H1 (cell line): Measurements from ENCODE around the gene RPRM. TPM values are rescaled to one million over a fixed set of nuclear protein-coding genes. Genes with fewer than 3 reads are reported as not detected.
A peak's percentile ranks its signal among the peaks of the same experiment; 100 is the strongest.

Experiments used
- CTCF ChIA-PET: fragments of 300-600 bp; sonication (Branson Sonifier 250); formaldehyde crosslinking; loops from one replicate; lab custom pipeline; 2021; ENCODE audit not compliant: partially characterized antibody; lab: Charles Lee
- POLR2A ChIA-PET: fragments of 300-600 bp; sonication (Branson Sonifier 250); formaldehyde crosslinking; loops from one replicate; lab custom pipeline; 2021; ENCODE audit warnings: inconsistent platforms; ENCODE audit not compliant: partially characterized antibody; lab: Charles Lee
- DNase-seq, 2 experiments: peaks; one replicate each; pipeline versions ENCODE4 v3.0.0 to v3.0.0-alpha.2; 2010 to 2022; ENCODE audit warnings: low spot score in 2 of 2, low read depth in 1 of 2, mixed read lengths in 1 of 2
- FAIRE-seq: peaks from 2 replicates; lab custom pipeline; 2011; peaks lifted over from hg19 to GRCh38; lab: Jason Lieb, UNC
- H2AFZ ChIP-seq: 2 replicates; pipeline ENCODE4 v1.8.1; 2012; ENCODE audit warnings: low read length, inconsistent platforms
- H2AK5ac ChIP-seq: 2 replicates; pipeline ENCODE4 v1.6.1; 2013; ENCODE audit warnings: low read depth, low read length
- H2BK120ac ChIP-seq: replicated peaks from 2 replicates; pipeline ENCODE3; 2013; ENCODE audit warnings: low read depth, low read length, inconsistent platforms
- H2BK12ac ChIP-seq: 2 replicates; pipeline ENCODE4 v1.6.1; 2013; ENCODE audit warnings: low read depth, low read length
- H2BK15ac ChIP-seq: 2 replicates; pipeline ENCODE4 v1.6.1; 2013; ENCODE audit warnings: low read length
- H2BK20ac ChIP-seq: 2 replicates; pipeline ENCODE4 v1.6.1; 2013; ENCODE audit warnings: low read length
- H2BK5ac ChIP-seq: 2 replicates; pipeline ENCODE4 v1.6.1; 2013; ENCODE audit warnings: low read depth, low read length
- H3K14ac ChIP-seq: 2 replicates; pipeline ENCODE4 v1.6.1; 2013; ENCODE audit warnings: inconsistent platforms; ENCODE audit not compliant: insufficient read length
- H3K18ac ChIP-seq: 2 replicates; pipeline ENCODE4 v1.6.1; 2013; ENCODE audit warnings: low read length; ENCODE audit errors: extremely low read depth
- H3K23ac ChIP-seq: 2 replicates; pipeline ENCODE4 v1.6.1; 2013; ENCODE audit warnings: inconsistent platforms; ENCODE audit not compliant: insufficient read length
- H3K23me2 ChIP-seq: 2 replicates; pipeline ENCODE4 v1.6.1; 2013; ENCODE audit warnings: low read depth, low read length
- H3K27ac ChIP-seq: 2 replicates; pipeline ENCODE4 v1.6.1; 2011; ENCODE audit warnings: low read depth, low read length, inconsistent platforms
- H3K27me3 ChIP-seq, 4 experiments: replicated peaks in 1 of 4; 1 replicate in 1 of 4; 2 replicates in 3 of 4; pipeline versions ENCODE4 v1.6.1 to v1.8.1; 2011 to 2013; ENCODE audit warnings: low read length in 3 of 4, mild to moderate bottlenecking in 3 of 4, inconsistent platforms in 2 of 4, mixed read lengths in 2 of 4, moderate library complexity in 1 of 4; ENCODE audit not compliant: control insufficient read depth in 3 of 4, insufficient read depth in 3 of 4; ENCODE audit errors: extremely low read depth in 1 of 4
- H3K36me3 ChIP-seq, 4 experiments: 2 replicates each; pipeline versions ENCODE4 v1.6.1 to v1.8.1; 2011 to 2013; ENCODE audit warnings: mild to moderate bottlenecking in 4 of 4, low read length in 3 of 4, moderate library complexity in 2 of 4, control low read depth in 1 of 4, inconsistent platforms in 1 of 4; ENCODE audit not compliant: insufficient read depth in 4 of 4, control insufficient read depth in 2 of 4
- H3K4ac ChIP-seq: replicated peaks from 2 replicates; pipeline ENCODE3; 2013; ENCODE audit warnings: low read length, low read depth, mixed read lengths, inconsistent platforms; ENCODE audit not compliant: insufficient read length
- H3K4me1 ChIP-seq, 4 experiments: replicated peaks in 1 of 4; 1 replicate in 1 of 4; 2 replicates in 3 of 4; pipeline versions ENCODE4 v1.6.1 to v1.8.1; 2011 to 2013; ENCODE audit warnings: low read length in 3 of 4, inconsistent platforms in 2 of 4, mixed read lengths in 1 of 4; ENCODE audit not compliant: insufficient read depth in 4 of 4, control insufficient read depth in 3 of 4
- H3K4me2 ChIP-seq, 2 experiments: 2 replicates each; pipeline versions ENCODE4 v1.6.1 to v1.8.1; 2011 to 2013; ENCODE audit warnings: low read depth in 2 of 2, low read length in 2 of 2, control low read depth in 1 of 2, inconsistent platforms in 1 of 2, mild to moderate bottlenecking in 1 of 2; ENCODE audit not compliant: insufficient read depth in 1 of 2
- H3K4me3 ChIP-seq, 4 experiments: fragments of 200-600, 300-600 bp in 1 of 4; sonication (generic), shearing (Covaris generic), sonication (Bioruptor Twin) in 1 of 4; 2 replicates each; pipeline versions ENCODE4 v1.5.1 to v1.8.1; 2011 to 2016; ENCODE audit warnings: low read length in 4 of 4, low read depth in 3 of 4, control low read depth in 2 of 4, inconsistent platforms in 2 of 4, mild to moderate bottlenecking in 2 of 4, mixed read lengths in 1 of 4, moderate library complexity in 1 of 4; ENCODE audit not compliant: insufficient read depth in 2 of 4; ENCODE audit errors: extremely low read depth in 1 of 4
- H3K56ac ChIP-seq: replicated peaks from 2 replicates; pipeline ENCODE3; 2013; ENCODE audit warnings: low read depth, mild to moderate bottlenecking, mixed read lengths, low read length, inconsistent platforms; ENCODE audit not compliant: insufficient read length
- H3K79me1 ChIP-seq: 2 replicates; pipeline ENCODE4 v1.6.1; 2013; ENCODE audit warnings: low read depth, low read length, control low read depth
- H3K79me2 ChIP-seq, 2 experiments: 2 replicates each; pipeline versions ENCODE4 v1.6.1 to v1.8.1; 2012 to 2013; ENCODE audit warnings: low read length in 2 of 2, mild to moderate bottlenecking in 2 of 2, inconsistent platforms in 1 of 2; ENCODE audit not compliant: insufficient read depth in 2 of 2, control insufficient read depth in 1 of 2
- H3K9ac ChIP-seq, 4 experiments: replicated peaks in 1 of 4; 1 replicate in 1 of 4; 2 replicates in 3 of 4; pipeline versions ENCODE4 v1.6.1 to v1.8.1; 2011 to 2013; ENCODE audit warnings: low read depth in 3 of 4, low read length in 3 of 4, control low read depth in 2 of 4, mild to moderate bottlenecking in 2 of 4, moderate library complexity in 2 of 4, inconsistent platforms in 1 of 4; ENCODE audit errors: extremely low read depth in 1 of 4
- H3K9me3 ChIP-seq, 2 experiments: 2 replicates each; pipeline versions ENCODE4 v1.6.1 to v1.8.1; 2012 to 2013; ENCODE audit warnings: mild to moderate bottlenecking in 2 of 2, moderate library complexity in 2 of 2, control low read depth in 1 of 2, inconsistent platforms in 1 of 2, low read depth in 1 of 2, low read length in 1 of 2, mixed read lengths in 1 of 2; ENCODE audit not compliant: insufficient read depth in 2 of 2
- H4K20me1 ChIP-seq, 2 experiments: replicated peaks in 1 of 2; 2 replicates each; pipeline versions ENCODE3 to v1.8.1; 2011 to 2013; ENCODE audit warnings: inconsistent platforms in 2 of 2, low read length in 2 of 2, mild to moderate bottlenecking in 1 of 2; ENCODE audit not compliant: insufficient read depth in 2 of 2, control insufficient read depth in 1 of 2
- H4K5ac ChIP-seq: 2 replicates; pipeline ENCODE4 v1.6.1; 2013; ENCODE audit warnings: low read length, low read depth, mixed read lengths, inconsistent platforms; ENCODE audit not compliant: insufficient read length
- H4K8ac ChIP-seq: 2 replicates; pipeline ENCODE4 v1.8.0; 2013; ENCODE audit warnings: mild to moderate bottlenecking, moderate library complexity, low read length, inconsistent platforms; ENCODE audit not compliant: insufficient read depth; ENCODE audit errors: extremely low read depth
- H4K91ac ChIP-seq: replicated peaks from 2 replicates; pipeline ENCODE3; 2013; ENCODE audit warnings: low read length, mixed read lengths, inconsistent platforms; ENCODE audit not compliant: insufficient read length
- BCL11A ChIP-seq, 2 experiments: IDR thresholded peaks; one replicate each; pipeline ENCODE4 v1.6.1; 2011; ENCODE audit warnings: low read depth in 2 of 2, low read length in 2 of 2, mild to moderate bottlenecking in 2 of 2
- BRCA1 ChIP-seq: IDR thresholded peaks from 2 replicates; pipeline ENCODE4 v1.6.1; 2012; ENCODE audit warnings: low read depth, low read length, improper control_type of control experiment
- CBX5 ChIP-seq: fragments of 300-800, 300-1000 bp; sonication (generic); IDR thresholded peaks from 2 replicates; pipeline ENCODE4 v1.7.1; 2016; ENCODE audit warnings: antibody characterized with exemption, low read length, low read depth
- CHD1 ChIP-seq: IDR thresholded peaks from 2 replicates; pipeline ENCODE4 v1.6.1; 2012; ENCODE audit warnings: low read depth, low read length, improper control_type of control experiment
- E2F6 ChIP-seq: IDR thresholded peaks from 2 replicates; pipeline ENCODE4 v1.6.1; 2012; ENCODE audit warnings: inconsistent platforms
- GTF2F1 ChIP-seq: IDR thresholded peaks from 2 replicates; pipeline ENCODE4 v1.6.1; 2012; ENCODE audit warnings: low read depth, low read length, improper control_type of control experiment, borderline replicate concordance
- JUN ChIP-seq: IDR thresholded peaks from 2 replicates; pipeline ENCODE4 v1.6.1; 2011; ENCODE audit warnings: low read depth, mild to moderate bottlenecking, improper control_type of control experiment, low read length
- NANOG ChIP-seq: IDR thresholded peaks from 2 replicates; pipeline ENCODE4 v1.6.1; 2011; ENCODE audit warnings: low read length, low read depth, mild to moderate bottlenecking, inconsistent platforms; ENCODE audit not compliant: insufficient read depth, poor library complexity, severe bottlenecking
- SP1 ChIP-seq: IDR thresholded peaks from 2 replicates; pipeline ENCODE4 v1.6.1; 2011; ENCODE audit warnings: low read depth, low read length
- WGBS, 2 experiments: shearing (Covaris generic) in 1 of 2; methylation state at CpG; one replicate each; pipeline versions ENCODE4 v1.1.6 to v1.1.7; 2013 to 2015; ENCODE audit warnings: low lambda C conversion rate in 2 of 2, mixed read lengths in 2 of 2, inconsistent platforms in 1 of 2, low coverage in 1 of 2, missing lambda C conversion rate in 1 of 2; ENCODE audit not compliant: insufficient replicate concordance in 2 of 2, insufficient coverage in 1 of 2, insufficient read length in 1 of 2; ENCODE audit errors: extremely low coverage in 1 of 2, missing lambda C conversion rate in 1 of 2; 5-methylcytosine and 5-hydroxymethylcytosine counted together
- polyA plus RNA-seq, 7 experiments: library from polyadenylated mRNA; depleted of rRNA in 3 of 7; stranded (reverse) in 5 of 7; unstranded in 2 of 7; fragments of >200 nt in 5 of 7; fragments of 200-250 nt in 2 of 7; gene quantifications; 1 replicate in 5 of 7; 2 replicates in 1 of 7; 4 replicates in 1 of 7; pipeline versions ENCODE4 v1.2.1 to v1.2.3, GENCODE V29; 2011 to 2013; ENCODE audit warnings: missing spikeins in 2 of 7, mixed read lengths in 2 of 7
- total RNA-seq: library from RNA; stranded (reverse); fragmentation: NEBNext Ultra II Directional; extraction: Animal tissue kit (Norgen Biotek cat#: 25700); gene quantifications from 2 replicates; pipeline ENCODE4 v1.2.1, GENCODE V29; 2021

Gene RPRM
- total and polyA plus RNA-seq, 2 of the 8 experiments (the other 6 are each of a cell fraction or from before 2014, with no cell fraction given): 11.0 to 16.3 TPM

- Histone ChIP-seq H3K4me3 (no peak overlapping the region), H4K5ac (no peak overlapping the region), H4K20me1 (no peaks in the 10 kb centered on the region), H2BK120ac (no peak overlapping the region), H3K9me3 (no peaks in the 10 kb centered on the region), H3K4me2 (no peak overlapping the region), H3K79me1 (no peaks in the 10 kb centered on the region), H3K56ac (no peak overlapping the region), H3K27me3 (no peaks in the 10 kb centered on the region), H3K27ac (no peak overlapping the region), H3K79me2 (no peaks in the 10 kb centered on the region), H3K4me1 (no peaks in the 10 kb centered on the region), H3K9ac (no peak overlapping the region), H3K18ac (no peak overlapping the region), H2AK5ac (no peak overlapping the region), H2AFZ (0 out of 2 replicates have a peak overlapping the region, but pooled peaks have one; percentile 76), H2BK20ac (no peak overlapping the region), H3K36me3 (no peaks in the 10 kb centered on the region), H4K91ac (no peak overlapping the region), H3K14ac (no peak overlapping the region), H2BK12ac (no peak overlapping the region), H4K8ac (no peak overlapping the region), H3K23ac (no peak overlapping the region), H3K23me2 (no peaks in the 10 kb centered on the region), H3K4ac (no peak overlapping the region), H2BK15ac (no peak overlapping the region), H2BK5ac (no peak overlapping the region)
- ChIA-PET CTCF (interaction anchor here (0.8 to 1.7 kb wide), 3 partner anchors 12 to 22 kb away, joined by 3 to 5 read pairs (median 3); partner anchors contain the start of gene RPRM), POLR2A (no interaction called here)
- DNase-seq (no peak), FAIRE-seq (no peak)
- no peak for TF ChIP-seq BRCA1
- no peak for TF ChIP-seq E2F6
- TF ChIP-seq BCL11A (IDR thresholded peaks at IDR 0.05; ENCODE audit: low read depth in 2 of 2, low read length in 2 of 2): no peak
- no peak for TF ChIP-seq CHD1
- TF ChIP-seq JUN: no peak
- no peak for TF ChIP-seq CBX5
- TF ChIP-seq NANOG: no peak
- no peak for TF ChIP-seq SP1
- TF ChIP-seq GTF2F1: no peak
- WGBS, 2 experiments: 84% methylated on average over 1 of the region's 1 CpG; no CpG with 5 or more reads in 1 of the 2 experiments
These were observed 17.2 kb upstream of the RPRM start for GRCh38 chr2:153495725-153496124.
